H1 (cell line): ENCODE results near the gene ZNF592. TPM values are rescaled to one million over a fixed set of nuclear protein-coding genes. Genes with fewer than 3 reads are reported as not detected.

Experiments used
- BRCA1 ChIP-seq: IDR thresholded peaks from 2 replicates; pipeline ENCODE4 v1.6.1; 2012; ENCODE audit warnings: low read depth, low read length, improper control_type of control experiment
- EP300 ChIP-seq, 2 experiments: IDR thresholded peaks; 1 replicate in 1 of 2; 2 replicates in 1 of 2; pipeline ENCODE4 v1.6.1; 2011 to 2012; ENCODE audit warnings: low read depth in 2 of 2, low read length in 2 of 2, mild to moderate bottlenecking in 2 of 2, borderline replicate concordance in 1 of 2, inconsistent platforms in 1 of 2, moderate library complexity in 1 of 2
- JUND ChIP-seq: IDR thresholded peaks from 2 replicates; pipeline ENCODE4 v1.6.1; 2011; ENCODE audit warnings: mild to moderate bottlenecking, improper control_type of control experiment, low read length
- TAF1 ChIP-seq: IDR thresholded peaks from 2 replicates; pipeline ENCODE4 v1.6.1; 2011; ENCODE audit warnings: mild to moderate bottlenecking, low read depth, low read length
- TEAD4 ChIP-seq: IDR thresholded peaks from 2 replicates; pipeline ENCODE4 v1.6.1; 2012; ENCODE audit warnings: low read depth, low read length, inconsistent platforms, mixed read lengths
- polyA plus RNA-seq, 7 experiments: library from polyadenylated mRNA; depleted of rRNA in 3 of 7; stranded (reverse) in 5 of 7; unstranded in 2 of 7; fragments of >200 nt in 5 of 7; fragments of 200-250 nt in 2 of 7; gene quantifications; 1 replicate in 5 of 7; 2 replicates in 1 of 7; 4 replicates in 1 of 7; pipeline versions ENCODE4 v1.2.1 to v1.2.3, GENCODE V29; 2011 to 2013; ENCODE audit warnings: missing spikeins in 2 of 7, mixed read lengths in 2 of 7
- total RNA-seq: library from RNA; stranded (reverse); fragmentation: NEBNext Ultra II Directional; extraction: Animal tissue kit (Norgen Biotek cat#: 25700); gene quantifications from 2 replicates; pipeline ENCODE4 v1.2.1, GENCODE V29; 2021

The ZNF592 gene
- total and polyA plus RNA-seq, 2 of the 8 experiments (the other 6 are each of a cell fraction or from before 2014, with no cell fraction given), result 14.2 to 33.0 TPM

- TF ChIP-seq EP300 (IDR thresholded peaks at IDR 0.05; ENCODE audit: borderline replicate concordance in 1 of 2, low read depth in 2 of 2, low read length in 2 of 2), result no peak
- no peak for TF ChIP-seq JUND
- no peak for TF ChIP-seq TAF1
- TF ChIP-seq TEAD4, result no peak
- no peak for TF ChIP-seq BRCA1
These were observed 58.8 kb downstream of the ZNF592 start (continued) for GRCh38 chr15:84807228-84807627.
